Mucosa of rectum (tissue), 2 donors: ENCODE results near the gene TBC1D16.

Experiments used
- H3K27ac ChIP-seq, 2 donors: one replicate each; pipeline ENCODE4 v1.7.0; 2013; ENCODE audit warnings: inconsistent platforms in 2 of 2, low read depth in 2 of 2, low read length in 2 of 2
- H3K27me3 ChIP-seq, 2 donors: one replicate each; pipeline ENCODE4 v1.7.0; 2013; ENCODE audit warnings: low read length in 2 of 2; ENCODE audit not compliant: control insufficient read depth in 2 of 2, insufficient read depth in 2 of 2
- H3K36me3 ChIP-seq, 2 donors: one replicate each; pipeline ENCODE4 v1.7.0; 2013; ENCODE audit warnings: low read length in 2 of 2; ENCODE audit not compliant: control insufficient read depth in 2 of 2, insufficient read depth in 2 of 2
- H3K4me1 ChIP-seq, 2 donors: one replicate each; pipeline ENCODE4 v1.7.0; 2013; ENCODE audit warnings: low read length in 2 of 2, mild to moderate bottlenecking in 1 of 2; ENCODE audit not compliant: control insufficient read depth in 2 of 2, insufficient read depth in 2 of 2
- H3K4me3 ChIP-seq, 2 donors: one replicate each; pipeline ENCODE4 v1.7.0; 2013; ENCODE audit warnings: low read length in 2 of 2
- H3K9ac ChIP-seq, 2 donors: one replicate each; pipeline ENCODE4 v1.7.0; 2013; ENCODE audit warnings: low read length in 2 of 2, low read depth in 1 of 2, mild to moderate bottlenecking in 1 of 2
- H3K9me3 ChIP-seq, 2 donors: one replicate each; pipeline ENCODE4 v1.7.0; 2013; ENCODE audit warnings: low read length in 2 of 2; ENCODE audit not compliant: control insufficient read depth in 2 of 2
- donor health status: healthy.
- donor health status: Normal muscosa, but diverticular disease.

TBC1D16 gene

GRCh38 chr17:79951361-79952264, 84.1 kb downstream of the TBC1D16 start:
- no peak overlapping the region for H3K9ac ChIP-seq
- H3K4me1 ChIP-seq, result peaks cover 0 to 3% of the 10 kb centered on the region in 2 donors
- no peak overlapping the region for H3K4me3 ChIP-seq
- no peaks in the 10 kb centered on the region for H3K27me3 ChIP-seq
- no peaks in the 10 kb centered on the region for H3K9me3 ChIP-seq
- peaks cover 2 to 3% of the 10 kb centered on the region in 2 donors for H3K36me3 ChIP-seq
- H3K27ac ChIP-seq, result peak overlapping the region; percentile 34 to 57

- Histone ChIP-seq H3K4me3 (no peak overlapping the region), H3K9me3 (no peaks in the 10 kb centered on the region), H3K36me3 (peaks cover 2 to 3% of the 10 kb centered on the region in 2 donors), H3K27ac (peak overlapping the region in 1 of 2 donors; percentile 35), H3K4me1 (peaks cover 0 to 3% of the 10 kb centered on the region in 2 donors), H3K9ac (no peak overlapping the region), H3K27me3 (no peaks in the 10 kb centered on the region)
Measured at GRCh38 chr17:79950751-79951150, 84.9 kb downstream of the TBC1D16 start.

DNA sequence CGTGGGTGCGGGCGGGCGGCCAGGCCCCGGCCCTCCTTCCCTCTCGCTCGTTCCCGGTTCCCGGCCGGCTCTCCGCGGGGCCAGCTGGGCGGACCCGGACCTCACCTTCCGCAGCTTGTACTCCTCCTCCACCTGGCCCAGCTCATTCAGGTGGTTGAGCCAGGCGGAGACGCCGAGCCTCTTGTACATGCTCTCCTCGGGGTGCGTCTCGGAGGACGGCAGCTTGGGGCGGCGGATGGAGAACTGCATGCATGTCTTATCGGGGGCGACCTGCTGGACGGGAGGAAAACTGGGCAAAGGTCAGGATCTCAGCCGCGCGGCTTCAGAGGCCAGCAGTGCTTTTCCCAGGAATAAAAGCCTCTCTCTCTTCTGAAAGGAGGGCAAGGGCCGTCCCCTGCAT, 85.4 kb downstream of the TBC1D16 start:
- Histone ChIP-seq H3K27me3 (no peaks in the 10 kb centered on the region), H3K9me3 (no peaks in the 10 kb centered on the region), H3K4me1 (peaks cover 0 to 3% of the 10 kb centered on the region in 2 donors), H3K4me3 (no peak overlapping the region), H3K27ac (no peak overlapping the region), H3K9ac (no peak overlapping the region), H3K36me3 (peaks cover 2 to 3% of the 10 kb centered on the region in 2 donors)

DNA sequence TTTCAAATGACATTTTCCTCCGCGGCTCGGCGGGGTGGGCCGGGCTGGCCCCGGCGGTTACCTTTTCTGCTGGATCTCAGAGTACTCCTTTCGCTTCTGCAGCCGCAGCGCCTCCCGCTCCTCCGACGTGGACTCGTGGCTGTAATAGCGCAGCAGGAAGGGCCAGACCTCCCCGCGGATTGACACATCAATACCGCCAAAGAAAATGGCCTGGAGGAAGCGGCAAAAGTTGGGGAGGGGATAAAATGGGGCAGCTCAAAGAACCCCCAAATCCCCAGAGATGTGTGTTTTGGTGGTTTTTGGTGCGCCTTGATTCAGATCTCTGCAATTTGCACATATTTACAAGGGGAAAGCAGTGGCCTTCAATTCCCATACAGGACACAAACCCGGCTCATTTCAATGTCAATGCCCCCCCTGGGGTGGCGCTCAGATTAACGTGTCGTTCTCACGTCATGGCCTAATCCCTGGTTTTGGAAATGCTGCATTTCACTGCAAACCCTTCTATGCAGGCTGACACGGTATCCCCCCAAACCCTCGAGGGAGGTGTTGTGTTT, 85.9 kb downstream of the TBC1D16 start:
- Histone ChIP-seq H3K9me3 (no peaks in the 10 kb centered on the region), H3K36me3 (peaks cover 3 to 4% of the 10 kb centered on the region in 2 donors), H3K4me3 (no peak overlapping the region), H3K27ac (no peak overlapping the region), H3K9ac (no peak overlapping the region), H3K4me1 (peaks cover 0 to 3% of the 10 kb centered on the region in 2 donors), H3K27me3 (no peaks in the 10 kb centered on the region)

GRCh38 chr17:79948945-79949655, 86.6 kb downstream of the TBC1D16 start:
- Histone ChIP-seq H3K36me3 (peaks cover 3 to 7% of the 10 kb centered on the region in 2 donors), H3K4me1 (peaks cover 0 to 3% of the 10 kb centered on the region in 2 donors), H3K27ac (no peak overlapping the region), H3K9me3 (no peaks in the 10 kb centered on the region), H3K9ac (no peak overlapping the region), H3K4me3 (no peak overlapping the region), H3K27me3 (no peaks in the 10 kb centered on the region)

GRCh38 chr17:79948406-79948944, 87.2 kb downstream of the TBC1D16 start:
- peaks cover 5 to 7% of the 10 kb centered on the region in 2 donors for H3K36me3 ChIP-seq
- H3K9me3 ChIP-seq, result no peaks in the 10 kb centered on the region
- no peak overlapping the region for H3K9ac ChIP-seq
- H3K4me1 ChIP-seq, result peaks cover 0 to 3% of the 10 kb centered on the region in 2 donors
- no peaks in the 10 kb centered on the region for H3K27me3 ChIP-seq
- no peak overlapping the region for H3K4me3 ChIP-seq
- H3K27ac ChIP-seq, result no peak overlapping the region

- Histone ChIP-seq H3K36me3 (peaks cover 5 to 7% of the 10 kb centered on the region in 2 donors), H3K27ac (no peak overlapping the region), H3K9me3 (no peaks in the 10 kb centered on the region)
Measured at GRCh38 chr17:79947351-79948031, 88.2 kb downstream of the TBC1D16 start.

GRCh38 chr17:79946352-79947231, 89.1 kb downstream of the TBC1D16 start:
- H3K9me3 ChIP-seq, result no peaks in the 10 kb centered on the region
- no peaks in the 10 kb centered on the region for H3K27me3 ChIP-seq
- peaks cover 5 to 7% of the 10 kb centered on the region in 2 donors for H3K36me3 ChIP-seq
- H3K4me1 ChIP-seq, result no peaks in the 10 kb centered on the region
- H3K27ac ChIP-seq, result no peak overlapping the region
- H3K9ac ChIP-seq, result no peak overlapping the region
- H3K4me3 ChIP-seq, result no peak overlapping the region

More at GRCh38 chr17:79947351-79948031, 88.2 kb downstream of the TBC1D16 start:
- H3K27me3 ChIP-seq, result no peaks in the 10 kb centered on the region
- H3K4me3 ChIP-seq, result no peak overlapping the region
- H3K9ac ChIP-seq, result no peak overlapping the region
- H3K4me1 ChIP-seq, result peaks cover 0 to 3% of the 10 kb centered on the region in 2 donors
